HG03139 (cell line): Measurements from ENCODE around the gene USB1.

ENCODE experiments used
- ATAC-seq: cut with Tn5 transposase; IDR thresholded peaks from one replicate; pipeline ENCODE4 v1.9.1; 2021; ENCODE audit not compliant: unreplicated experiment

USB1 gene

DNA sequence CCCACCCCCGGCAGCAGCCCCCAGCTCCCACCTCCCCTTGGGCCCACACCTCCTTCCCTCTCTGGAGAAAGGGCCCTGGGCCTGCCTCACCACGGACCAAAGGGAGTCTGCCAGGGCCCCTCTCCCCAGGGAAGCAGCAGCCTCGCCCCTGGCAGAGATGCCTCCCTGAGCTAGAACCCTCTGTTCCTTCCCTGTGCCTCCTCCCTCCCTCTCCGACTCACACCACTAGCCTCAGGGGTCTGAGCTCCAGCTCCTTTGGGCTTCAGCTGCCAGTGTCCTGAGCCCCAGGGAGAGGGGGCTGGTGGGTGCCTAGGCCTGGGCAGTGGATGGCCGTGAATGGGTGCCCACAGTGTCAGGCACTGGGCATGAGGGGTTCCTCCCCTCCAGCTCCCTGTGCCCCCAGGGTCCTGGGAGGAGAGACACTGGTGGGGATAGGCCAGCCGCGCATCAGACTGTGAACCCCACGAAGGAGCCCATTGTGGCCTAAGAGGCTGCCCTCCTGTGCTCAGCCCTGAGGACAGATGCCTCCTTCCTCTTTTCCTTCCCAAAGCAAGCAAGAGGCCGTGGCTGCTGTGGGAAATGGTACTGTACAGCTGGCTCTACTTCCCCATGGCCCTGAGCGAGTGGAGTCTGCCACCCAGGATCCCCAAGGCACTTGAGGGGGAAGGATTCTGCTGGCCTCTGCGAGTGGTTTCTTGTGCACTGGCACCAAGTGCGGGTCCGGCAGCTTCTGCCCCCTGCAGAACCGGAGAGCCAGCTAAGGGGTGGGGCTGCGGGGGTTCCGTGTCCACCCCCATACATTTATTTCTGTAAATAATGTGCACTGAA is 45.1 kb downstream of the USB1 start:
- ATAC-seq = no peak

DNA sequence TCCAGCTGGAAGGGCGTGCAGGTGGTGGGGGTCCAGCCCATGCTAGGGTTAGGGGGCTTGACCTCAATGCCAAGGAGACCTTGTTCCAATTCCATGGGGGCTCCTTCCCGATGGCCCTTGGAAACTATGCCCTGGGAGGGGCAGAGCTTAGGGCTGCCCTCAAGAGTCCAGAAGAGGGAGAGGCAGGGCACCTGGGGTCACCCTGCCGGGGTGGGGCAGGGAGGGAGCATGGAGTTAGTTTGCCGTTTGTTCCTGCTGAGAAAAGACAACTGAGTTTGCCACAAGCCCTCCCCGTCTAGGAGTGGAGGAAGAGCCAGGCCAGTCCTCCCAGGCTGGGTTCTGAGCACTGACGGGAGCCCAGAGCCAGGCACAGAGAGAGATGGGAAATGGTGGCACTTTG is 45.7 kb downstream of the USB1 start:
- no peak for ATAC-seq

DNA sequence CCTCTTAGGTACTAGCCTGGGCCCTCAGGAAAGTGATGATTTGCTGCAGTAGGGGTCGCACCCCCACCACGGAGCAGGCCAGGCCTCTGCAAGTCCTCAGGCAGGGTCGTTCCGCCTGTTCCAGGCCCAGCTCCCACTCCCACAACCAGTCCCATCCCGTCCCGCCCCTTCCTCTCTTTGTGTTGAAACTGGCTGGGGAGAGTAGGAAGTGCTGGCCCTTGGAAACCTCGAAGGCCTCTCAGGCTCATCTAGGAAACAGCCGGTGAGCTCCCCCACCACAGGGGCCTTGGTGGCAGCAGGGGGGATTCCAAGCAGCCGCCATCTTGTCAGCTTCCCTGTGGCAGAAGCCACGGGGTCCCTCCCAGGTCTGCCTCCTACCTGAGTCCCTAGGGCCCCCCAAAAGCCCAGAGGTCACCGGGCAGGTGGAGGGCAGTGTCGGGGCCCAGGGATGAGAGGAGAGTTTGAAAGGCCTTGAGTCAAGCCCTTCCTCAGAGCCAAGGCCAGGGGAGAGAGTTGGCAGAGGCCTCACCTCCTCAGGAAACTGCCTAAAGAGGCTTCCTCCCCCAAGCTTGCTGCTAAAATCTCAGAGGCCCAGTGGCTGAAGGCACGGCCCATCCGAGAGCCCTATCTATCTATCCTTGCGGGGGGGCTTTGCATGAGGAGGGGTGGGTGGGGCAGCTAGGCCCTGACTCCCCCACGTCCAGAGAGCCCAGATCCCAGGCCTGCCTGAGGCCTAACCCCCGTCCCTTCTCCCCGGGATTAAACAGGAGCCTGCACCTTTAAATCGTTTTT is 46.5 kb downstream of the USB1 start:
- ATAC-seq = no peak

DNA sequence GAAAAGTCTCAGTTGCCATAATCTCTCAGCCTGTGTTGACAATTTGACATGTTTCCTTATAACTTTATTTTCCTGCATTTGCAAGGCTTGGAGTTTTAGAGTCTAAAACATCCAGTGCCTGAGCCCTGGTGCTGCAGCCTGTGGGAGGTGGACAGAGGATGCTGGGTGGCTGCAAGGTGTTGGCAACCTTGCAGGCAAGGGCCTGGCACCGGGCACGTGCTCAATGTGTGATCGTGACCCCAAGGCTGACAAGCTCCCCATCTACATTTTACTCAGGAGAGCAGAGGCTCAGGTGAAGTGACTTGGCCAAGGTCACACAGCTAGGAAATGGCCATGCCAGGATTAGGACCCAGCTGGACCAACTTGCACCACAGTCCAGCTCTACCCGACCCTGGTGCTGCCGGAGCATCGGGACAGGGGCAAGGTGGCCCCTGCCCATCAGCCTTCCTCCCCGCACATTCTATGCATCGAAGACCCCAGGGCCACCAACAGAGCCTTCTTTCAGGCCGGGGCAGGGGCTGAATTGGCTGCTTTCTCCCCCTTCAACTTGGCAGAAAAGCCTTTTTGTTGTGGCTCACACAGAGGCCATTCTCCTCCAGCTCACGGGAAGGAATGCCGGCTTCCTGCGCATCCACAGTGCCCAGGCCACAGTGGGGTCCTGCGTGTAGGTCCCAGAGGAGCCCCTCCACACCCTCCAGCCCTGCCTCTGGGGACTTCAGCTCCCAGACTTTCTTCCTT is 47.5 kb downstream of the USB1 start:
- ATAC-seq = no peak

DNA sequence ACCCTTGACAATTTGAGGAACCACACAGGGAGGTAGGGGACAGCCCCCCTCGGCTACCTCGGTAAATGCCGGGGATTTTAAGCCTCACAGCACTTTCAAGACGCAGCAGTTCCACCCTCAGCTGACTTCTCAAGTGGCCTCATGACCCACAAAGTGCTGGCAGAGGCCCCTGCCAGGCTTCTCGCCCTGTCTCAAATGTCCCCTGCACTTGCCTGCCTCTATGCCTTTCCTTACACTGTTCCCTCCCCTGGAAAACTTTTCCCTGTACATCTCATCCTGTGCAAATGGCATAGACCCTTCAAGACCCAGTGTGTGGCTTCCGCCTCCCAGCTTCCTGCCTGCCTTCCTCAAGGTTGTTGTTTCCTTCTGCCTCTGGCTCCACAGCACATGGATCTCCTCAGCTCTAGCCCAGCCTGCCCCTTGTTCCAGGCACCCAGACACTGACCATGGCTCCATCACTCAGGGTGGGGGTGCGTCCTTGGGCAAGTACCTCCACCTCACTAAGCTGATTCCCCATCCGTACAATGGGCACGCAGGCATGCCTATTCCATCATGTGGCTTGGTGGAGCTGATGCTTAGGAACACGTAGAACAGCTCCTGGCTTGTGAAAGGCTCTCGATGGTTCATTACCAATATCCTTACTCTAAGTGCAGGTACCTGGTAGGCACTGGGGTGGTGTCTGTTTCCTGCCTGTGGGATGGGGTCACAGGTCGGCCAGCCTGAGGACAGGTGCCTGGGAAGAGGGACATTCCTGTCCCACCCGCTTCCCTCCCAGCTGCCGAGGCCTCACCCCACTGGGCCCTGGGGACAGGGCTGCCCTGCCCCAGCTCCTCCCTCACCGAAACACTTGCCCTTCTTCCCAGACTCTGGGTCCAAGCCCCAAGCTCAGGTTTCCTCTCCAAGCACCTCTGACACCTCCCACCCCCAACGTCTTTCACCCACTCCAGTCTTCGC is 48.3 kb downstream of the USB1 start:
- no peak for ATAC-seq

DNA sequence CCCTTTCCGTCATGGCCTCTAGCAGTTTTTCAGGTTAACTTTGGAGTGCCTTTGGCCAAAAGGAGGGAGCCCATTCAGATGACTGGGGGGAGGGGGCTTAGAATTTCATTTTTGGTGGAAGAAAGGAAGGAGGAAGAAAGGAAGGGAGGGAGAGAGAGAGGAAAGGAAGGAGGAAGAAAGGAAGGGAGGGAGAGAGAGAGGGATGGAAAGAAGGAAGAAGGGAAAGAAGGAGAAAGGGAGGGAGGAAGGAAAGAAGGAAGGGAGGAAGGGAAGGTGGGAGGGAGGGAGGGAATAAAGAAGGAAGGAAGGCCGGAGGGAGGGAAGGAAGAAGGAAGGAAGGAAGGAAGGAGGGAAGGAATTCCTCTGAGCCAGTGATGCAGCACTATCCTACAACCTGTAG is 50.1 kb downstream of the USB1 start:
- no peak for ATAC-seq

DNA sequence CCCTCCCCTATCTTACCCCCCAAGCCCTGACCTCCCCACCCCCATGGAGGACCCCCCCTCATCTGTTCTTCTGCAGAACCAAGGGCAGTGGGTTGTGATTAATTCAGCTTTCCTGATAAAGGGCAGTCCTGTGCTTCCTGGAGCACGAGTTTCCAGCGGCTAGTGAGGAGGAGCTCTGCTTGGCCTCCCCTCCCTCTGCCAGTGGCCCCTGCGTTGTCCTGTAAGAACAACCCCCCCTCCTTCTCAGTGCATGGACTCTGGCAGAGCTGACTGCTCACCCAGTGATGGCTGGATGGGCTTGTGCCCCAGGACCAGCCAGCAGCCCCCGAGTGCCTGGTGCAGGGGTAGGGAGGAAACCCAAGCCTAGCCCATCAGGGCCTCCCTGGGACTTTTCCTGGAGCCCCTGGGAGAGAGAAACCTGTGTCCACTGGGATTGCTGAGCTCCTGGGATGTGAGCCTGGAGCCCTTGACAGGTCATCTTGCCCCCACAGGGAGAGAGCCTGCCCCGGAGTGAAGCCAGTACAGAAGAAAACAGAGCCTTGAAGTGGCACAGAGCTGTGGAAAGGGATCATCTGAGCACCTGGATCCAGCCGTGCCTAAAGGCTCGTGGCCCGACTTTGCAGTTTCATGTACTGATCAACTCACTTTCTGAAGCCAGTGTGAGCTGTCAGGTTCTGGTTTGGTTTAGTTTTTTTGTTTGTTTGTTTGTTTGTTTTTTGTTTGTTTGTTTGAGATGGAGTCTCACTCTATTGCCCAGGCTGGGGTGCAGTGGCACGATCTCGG is 50.8 kb downstream of the USB1 start:
- ATAC-seq = no peak

DNA sequence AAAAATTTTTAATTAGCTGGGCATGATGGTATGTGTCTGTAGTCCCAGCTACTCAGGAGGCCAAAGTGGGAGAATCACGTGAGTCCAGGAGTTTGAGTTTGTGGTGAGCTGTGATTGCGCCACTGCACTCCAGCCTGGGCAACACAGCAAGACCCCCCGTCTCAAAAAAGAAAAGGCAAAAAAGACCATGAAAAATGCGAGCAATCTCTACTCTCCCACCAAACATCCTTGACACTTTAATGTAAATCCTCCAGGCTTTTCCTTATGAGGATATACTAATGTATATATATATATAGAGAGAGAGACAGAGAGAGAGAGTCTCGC is 52.4 kb downstream of the USB1 start:
- ATAC-seq = no peak

DNA sequence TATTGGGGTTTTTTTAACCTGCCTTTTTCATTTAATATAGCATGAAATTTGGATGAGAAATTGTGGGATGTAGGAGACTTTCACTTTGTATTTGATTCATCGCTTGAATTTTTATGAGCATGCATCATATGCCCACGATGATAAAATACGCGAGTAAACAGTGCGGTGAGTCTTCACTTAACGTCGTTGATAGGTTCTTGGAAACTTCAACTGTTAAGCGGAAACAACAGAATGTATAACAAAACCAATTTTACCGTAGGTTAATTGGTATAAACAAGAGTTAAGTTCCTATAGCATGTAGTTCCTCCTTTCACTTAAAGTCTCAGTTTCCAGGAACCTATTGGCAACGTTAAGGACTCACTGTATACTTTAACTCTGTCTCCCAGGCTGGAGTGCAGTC is 53.1 kb downstream of the USB1 start:
- ATAC-seq = no peak

DNA sequence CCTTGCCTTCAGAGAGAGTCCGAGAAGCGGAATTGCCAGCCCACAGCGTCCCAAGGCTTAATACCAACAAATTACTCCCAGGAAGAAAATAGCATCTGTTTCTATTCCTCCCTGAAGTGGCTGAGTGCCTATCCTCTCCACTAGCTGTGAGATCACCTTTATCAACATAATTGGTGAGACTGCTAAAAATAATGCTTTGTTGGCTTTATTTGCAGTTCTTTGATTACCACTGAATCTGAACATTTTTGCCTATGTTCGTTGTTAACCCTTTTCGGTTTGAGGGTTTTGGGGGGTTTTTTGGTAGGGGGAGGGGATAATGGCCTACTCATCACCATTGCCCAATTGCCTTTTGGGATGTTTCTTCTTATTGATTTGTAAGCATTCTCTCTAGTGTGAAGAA is 55.4 kb downstream of the USB1 start:
- ATAC-seq = no peak

DNA sequence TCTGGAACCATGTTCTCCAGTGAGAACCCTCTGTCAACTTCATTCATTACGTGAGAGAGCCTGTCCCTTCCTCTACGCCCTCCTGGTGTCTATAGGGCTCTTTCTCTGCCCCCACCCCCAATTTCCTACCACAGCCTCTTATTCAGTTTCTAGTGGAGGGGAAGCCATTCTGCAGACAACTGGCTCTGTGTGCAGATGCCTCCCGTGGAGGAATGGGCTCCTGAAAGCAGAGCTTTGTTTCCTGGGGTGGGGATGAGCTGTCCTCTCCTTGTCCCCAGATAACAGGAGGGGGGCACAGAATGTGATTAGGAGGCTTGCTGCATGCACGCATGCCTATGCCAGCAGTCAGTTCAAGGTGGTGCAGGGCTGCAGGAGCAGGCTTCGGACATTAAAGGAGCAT is 55.9 kb downstream of the USB1 start:
- ATAC-seq = no peak

DNA sequence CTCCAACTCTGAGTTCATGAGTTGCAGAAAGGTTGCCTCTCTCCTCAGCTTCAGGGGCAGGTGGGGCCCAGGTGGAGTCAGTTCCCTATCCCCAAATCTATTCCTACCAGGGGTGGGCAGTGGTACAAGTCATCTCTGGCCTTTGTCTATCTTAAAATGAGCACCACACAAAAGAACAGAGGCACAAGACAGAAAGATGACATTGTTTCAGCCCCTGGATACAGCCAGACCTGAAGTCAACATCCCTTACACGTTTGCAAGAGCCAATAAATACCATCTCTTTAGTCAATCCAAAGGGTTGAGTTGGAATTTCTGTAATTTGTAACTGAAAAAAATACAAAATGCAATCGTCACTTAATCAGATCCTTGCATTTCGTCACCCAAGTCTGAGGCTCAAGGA is 56.6 kb downstream of the USB1 start:
- ATAC-seq = no peak

DNA sequence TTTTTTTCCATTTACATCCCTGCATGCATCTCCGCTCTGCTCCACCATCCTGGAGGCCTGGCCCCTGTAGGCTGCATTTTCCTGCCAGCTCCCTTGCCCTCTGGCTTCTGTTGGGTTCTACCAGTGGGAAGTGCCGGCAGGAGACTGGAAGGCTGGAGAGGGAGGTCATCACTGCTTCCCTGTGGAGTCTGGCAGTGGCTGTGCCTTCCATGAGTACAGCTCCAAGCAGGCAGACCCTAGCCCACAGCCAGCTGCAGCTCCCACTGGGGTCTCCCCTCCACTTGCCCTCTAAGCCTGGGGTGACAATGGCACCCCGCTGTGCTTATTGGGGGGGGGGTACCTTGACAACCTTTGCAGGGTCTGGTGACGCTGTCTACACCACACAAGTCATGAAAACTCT is 61.6 kb downstream of the USB1 start:
- ATAC-seq = no peak

DNA sequence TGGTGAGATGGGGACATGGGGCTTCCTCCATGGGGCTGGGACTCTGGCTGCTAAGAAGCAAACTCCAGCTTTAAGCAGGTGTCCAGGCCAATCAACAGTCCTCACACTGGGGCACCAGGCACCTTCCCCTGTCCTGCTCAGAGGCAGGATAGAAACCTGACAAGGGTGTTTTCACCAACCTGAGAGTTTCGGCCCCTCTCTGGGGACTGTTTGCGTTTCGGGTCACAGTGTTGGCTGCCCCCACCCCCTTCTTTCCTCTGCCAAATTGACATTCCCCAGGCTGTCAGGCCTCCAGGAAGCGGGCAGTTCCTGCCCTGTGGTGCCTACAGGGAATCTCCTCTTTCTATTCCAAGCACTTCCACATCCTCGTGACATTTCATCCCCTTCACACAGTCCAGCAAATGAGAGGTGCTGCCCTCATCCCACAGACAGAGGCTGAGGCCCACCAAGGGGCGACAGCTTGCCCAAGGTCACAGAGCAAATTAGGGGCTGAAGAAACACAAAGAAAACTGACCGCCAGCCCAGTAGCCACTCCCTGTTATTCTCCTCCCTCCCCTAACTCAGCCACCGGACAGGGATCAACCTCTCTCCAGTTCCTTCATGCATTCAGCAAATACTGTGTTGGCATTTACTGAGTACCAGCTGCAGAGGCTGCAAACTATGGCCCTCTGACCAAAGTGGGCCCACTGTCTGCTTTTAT is 62.3 kb downstream of the USB1 start:
- ATAC-seq = no peak

DNA sequence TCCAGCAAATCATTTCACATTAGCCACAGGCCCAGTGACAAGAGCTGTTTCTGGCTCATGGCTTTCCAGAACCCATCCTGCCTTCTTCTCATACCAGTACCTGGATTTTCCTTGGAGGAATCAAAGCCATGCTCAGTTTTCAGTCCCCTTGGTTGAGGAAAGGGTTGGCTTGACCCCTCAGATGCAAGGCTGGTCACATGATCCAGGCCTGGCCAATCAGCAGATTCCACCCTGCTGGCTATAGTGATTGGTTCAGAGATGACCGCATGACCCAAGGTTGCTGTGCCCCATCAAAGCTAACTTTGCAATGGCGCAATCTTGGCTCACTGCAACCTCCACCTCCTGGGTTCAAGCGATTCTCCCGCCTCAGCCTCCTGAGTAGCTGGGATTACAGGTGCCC is 69.4 kb downstream of the USB1 start:
- no peak for ATAC-seq
